Measurements from ENCODE around the gene UBE3C.

Gene UBE3C

GRCh38 chr7:157312941-157313340, 174.2 kb downstream of the UBE3C start:
- H3K4me3 ChIP-seq (replicated peaks; ENCODE audit: insufficient read depth, low read length), result no peak overlapping the region
- H3K27me3 ChIP-seq (ENCODE audit: insufficient read depth, poor library complexity, severe bottlenecking), result no peaks in the 10 kb centered on the region
- TF ChIP-seq SPI1 (IDR thresholded peaks at IDR 0.05; ENCODE audit: borderline replicate concordance, low read depth), result no peak
- no peak for TF ChIP-seq CTCF (IDR thresholded peaks at IDR 0.05; ENCODE audit: insufficient read depth, low read length)
- TF ChIP-seq GABPA (IDR thresholded peaks at IDR 0.05; ENCODE audit: low read depth), result no peak
- TF ChIP-seq REST (IDR thresholded peaks at IDR 0.05; ENCODE audit: insufficient replicate concordance, low read depth), result no peak
- no peak for TF ChIP-seq POLR2AphosphoS5 (IDR thresholded peaks at IDR 0.05; ENCODE audit: low read depth)
- no peak overlapping the region for H3K27ac ChIP-seq (replicated peaks)
- peak in 1 of 2 experiments; percentile 13 for DNase-seq (ENCODE audit: low read depth in 1 of 2, low spot score in 1 of 2)

GRCh38 chr7:157313645-157314044, 174.9 kb downstream of the UBE3C start:
- Histone ChIP-seq H3K27me3 (ENCODE audit: insufficient read depth, poor library complexity, severe bottlenecking) (no peaks in the 10 kb centered on the region), H3K4me3 (replicated peaks; ENCODE audit: insufficient read depth, low read length) (no peak overlapping the region), H3K27ac (replicated peaks) (no peak overlapping the region)
- TF ChIP-seq REST (IDR thresholded peaks at IDR 0.05; ENCODE audit: insufficient replicate concordance, low read depth) (no peak), CTCF (IDR thresholded peaks at IDR 0.05; ENCODE audit: insufficient read depth, low read length) (no peak), POLR2AphosphoS5 (IDR thresholded peaks at IDR 0.05; ENCODE audit: low read depth) (no peak), GABPA (IDR thresholded peaks at IDR 0.05; ENCODE audit: low read depth) (no peak), SPI1 (IDR thresholded peaks at IDR 0.05; ENCODE audit: borderline replicate concordance, low read depth) (no peak)
- no peak for DNase-seq (ENCODE audit: low read depth in 1 of 2, low spot score in 1 of 2)

- TF ChIP-seq POLR2AphosphoS5 (IDR thresholded peaks at IDR 0.05; ENCODE audit: low read depth), result peak; percentile 45; the same call in 1 of the 2 replicates
- no peak for TF ChIP-seq CTCF (IDR thresholded peaks at IDR 0.05; ENCODE audit: insufficient read depth, low read length)
- TF ChIP-seq SPI1 (IDR thresholded peaks at IDR 0.05; ENCODE audit: borderline replicate concordance, low read depth), result peak; percentile 70; the same call in 1 of the 2 replicates
- no peaks in the 10 kb centered on the region for H3K27me3 ChIP-seq (ENCODE audit: insufficient read depth, poor library complexity, severe bottlenecking)
- H3K27ac ChIP-seq (replicated peaks), result peak overlapping the region; percentile 51
- H3K4me3 ChIP-seq (replicated peaks; ENCODE audit: insufficient read depth, low read length), result no peak overlapping the region
- peak in 1 of 2 experiments; percentile 85 for DNase-seq (ENCODE audit: low read depth in 1 of 2, low spot score in 1 of 2)
These were observed 179.4 kb downstream of the UBE3C start for GRCh38 chr7:157318015-157318706.
